ENCODE data around the gene CSNK1G2. TPM values are rescaled to one million over a fixed set of nuclear protein-coding genes. Genes with fewer than 3 reads are reported as not detected.

The CSNK1G2 gene
- total and polyA plus RNA-seq, 2 of the 13 experiments (the other 11 are each of a cell fraction or from before 2014, with no cell fraction given), result 53.8 to 72.5 TPM

- TF ChIP-seq ZNF318 (CRISPR knock-in tag; IDR thresholded peaks at IDR 0.05) (no peak), ZHX1 (CRISPR knock-in tag; IDR thresholded peaks at IDR 0.05; ENCODE audit: low read depth) (0 out of 2 replicates have a peak, but pooled peaks have one; percentile 51), ATF4 (CRISPR knock-in tag; IDR thresholded peaks at IDR 0.05) (no peak), ZBTB2 (CRISPR knock-in tag; IDR thresholded peaks at IDR 0.05; ENCODE audit: low read depth) (no peak), RAD51 (IDR thresholded peaks at IDR 0.05; ENCODE audit: borderline replicate concordance) (no peak), SIN3A (IDR thresholded peaks at IDR 0.05; ENCODE audit: borderline replicate concordance, low read depth, low read length) (no peak), HINFP (CRISPR knock-in tag; IDR thresholded peaks at IDR 0.05; ENCODE audit: low read depth) (no peak), RNF219 (CRISPR knock-in tag; IDR thresholded peaks at IDR 0.05) (no peak)
Measured at GRCh38 chr19:1902923-1903322, 38.0 kb upstream of the CSNK1G2 start (continued).
